AG04449 (cell line): ENCODE data around the gene TMEM108.
A peak's percentile ranks its signal among the peaks of the same experiment; 100 is the strongest.

ENCODE experiments used
- CTCF ChIA-PET: fragments of 350-600 bp; formaldehyde crosslinking; extraction: SDS; loops from one replicate; lab custom pipeline; 2021; ENCODE audit warnings: antibody characterized with exemption; lab: Yijun Ruan, JAX
- POLR2A ChIA-PET: fragments of 400-600, 350-600 bp; formaldehyde crosslinking; extraction: SDS; loops from one replicate; lab custom pipeline; 2020; ENCODE audit warnings: antibody characterized with exemption, inconsistent platforms; lab: Yijun Ruan, JAX
- DNase-seq: peaks from one replicate; pipeline ENCODE4 v3.0.0-alpha.2; 2010; ENCODE audit warnings: low read depth, low spot score
- H3K4me3 ChIP-seq: 2 replicates; pipeline ENCODE4 v1.5.1; 2011; ENCODE audit warnings: low read depth, mild to moderate bottlenecking, control low read depth, low read length
- CTCF ChIP-seq: IDR thresholded peaks from one replicate; pipeline ENCODE4 v1.5.1; 2011; ENCODE audit warnings: mild to moderate bottlenecking, moderate library complexity, low read length, control low read depth, inconsistent platforms; ENCODE audit not compliant: insufficient read depth; ENCODE audit errors: missing control alignments

Gene TMEM108

GRCh38 chr3:133295199-133295901, 257.2 kb downstream of the TMEM108 start:
- ChIA-PET CTCF (no interaction called here), POLR2A (no interaction called here)
- DNase-seq: no peak
- no peak overlapping the region for H3K4me3 ChIP-seq
- TF ChIP-seq CTCF: no peak

GRCh38 chr3:133295944-133296917, 258.0 kb downstream of the TMEM108 start:
- no peak overlapping the region for H3K4me3 ChIP-seq
- no peak for DNase-seq
- CTCF ChIA-PET: interaction anchor here (0.9 kb wide), 1 partner anchor 12 kb away, joined by 3 read pairs; no protein-coding TSS in a partner anchor
- TF ChIP-seq CTCF: no peak
- POLR2A ChIA-PET: no interaction called here

- POLR2A ChIA-PET: no interaction called here
- H3K4me3 ChIP-seq: no peak overlapping the region
- no peak for TF ChIP-seq CTCF
- no peak for DNase-seq
- CTCF ChIA-PET: interaction anchor here (0.9 kb wide), 1 partner anchor 13 kb away, joined by 3 read pairs; no protein-coding TSS in a partner anchor
These were observed 258.8 kb downstream of the TMEM108 start for GRCh38 chr3:133296981-133297380.

- POLR2A ChIA-PET: interaction anchor here (0.6 kb wide), 1 partner anchor 18 kb away, joined by 4 read pairs; no protein-coding TSS in a partner anchor
- H3K4me3 ChIP-seq: no peak overlapping the region
- no peak for TF ChIP-seq CTCF
- CTCF ChIA-PET: no interaction called here
- DNase-seq: no peak
These were observed 261.9 kb downstream of the TMEM108 start for GRCh38 chr3:133300102-133300501.

- DNase-seq: peak; percentile 70
- CTCF ChIA-PET: no interaction called here
- TF ChIP-seq CTCF: no peak
- POLR2A ChIA-PET: no interaction called here
- H3K4me3 ChIP-seq: no peak overlapping the region
These were observed 263.0 kb downstream of the TMEM108 start for GRCh38 chr3:133301194-133301593.

GRCh38 chr3:133301731-133302130, 263.5 kb downstream of the TMEM108 start:
- TF ChIP-seq CTCF: no peak
- POLR2A ChIA-PET: no interaction called here
- no peak overlapping the region for H3K4me3 ChIP-seq
- CTCF ChIA-PET: no interaction called here
- DNase-seq: no peak
